IPS-11a (cell line): ENCODE results near the gene KLF18.
"Not testable (repeated sequence)": the region's sequence is repeated elsewhere in the genome, so short reads cannot be mapped to it uniquely, and the experiment has no call there.

Source experiments
- H3K4me3 ChIP-seq: one replicate; pipeline ENCODE4 v1.5.1; 2013; ENCODE audit warnings: low read depth, low read length, control low read depth

KLF18 gene

DNA sequence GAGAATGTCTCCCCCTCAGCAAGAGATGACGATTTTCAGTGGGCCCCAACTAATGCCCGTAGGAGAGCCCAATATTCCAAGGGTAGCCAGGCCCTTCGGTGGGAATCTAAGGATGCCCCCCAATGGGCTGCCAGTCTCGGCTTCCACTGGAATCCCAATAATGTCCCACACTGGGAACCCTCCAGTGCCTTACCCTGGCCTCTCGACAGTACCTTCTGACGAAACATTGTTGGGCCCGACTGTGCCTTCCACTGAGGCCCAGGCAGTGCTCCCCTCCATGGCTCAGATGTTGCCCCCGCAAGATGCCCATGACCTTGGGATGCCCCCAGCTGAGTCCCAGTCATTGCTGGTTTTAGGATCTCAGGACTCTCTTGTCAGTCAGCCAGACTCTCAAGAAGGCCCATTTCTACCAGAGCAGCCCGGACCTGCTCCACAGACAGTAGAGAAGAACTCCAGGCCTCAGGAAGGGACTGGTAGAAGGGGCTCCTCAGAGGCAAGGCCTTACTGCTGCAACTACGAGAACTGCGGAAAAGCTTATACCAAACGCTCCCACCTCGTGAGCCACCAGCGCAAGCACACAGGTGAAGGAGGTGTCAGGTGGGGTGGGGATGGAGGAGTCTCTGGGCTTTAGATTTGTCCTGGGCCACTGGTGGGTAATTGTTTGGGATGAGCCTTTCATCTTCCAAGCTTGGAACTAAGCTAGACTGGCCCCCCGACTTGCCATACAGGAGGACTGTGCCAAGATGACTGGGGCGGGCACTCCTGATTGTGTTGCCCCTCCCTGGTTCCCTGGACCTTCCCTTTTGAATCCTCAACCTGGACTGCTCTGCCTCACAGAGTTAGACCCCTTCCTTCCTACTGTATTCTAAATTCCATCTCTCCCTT lies 11.6 kb downstream of the KLF18 start:
- no peak overlapping the region for H3K4me3 ChIP-seq

DNA sequence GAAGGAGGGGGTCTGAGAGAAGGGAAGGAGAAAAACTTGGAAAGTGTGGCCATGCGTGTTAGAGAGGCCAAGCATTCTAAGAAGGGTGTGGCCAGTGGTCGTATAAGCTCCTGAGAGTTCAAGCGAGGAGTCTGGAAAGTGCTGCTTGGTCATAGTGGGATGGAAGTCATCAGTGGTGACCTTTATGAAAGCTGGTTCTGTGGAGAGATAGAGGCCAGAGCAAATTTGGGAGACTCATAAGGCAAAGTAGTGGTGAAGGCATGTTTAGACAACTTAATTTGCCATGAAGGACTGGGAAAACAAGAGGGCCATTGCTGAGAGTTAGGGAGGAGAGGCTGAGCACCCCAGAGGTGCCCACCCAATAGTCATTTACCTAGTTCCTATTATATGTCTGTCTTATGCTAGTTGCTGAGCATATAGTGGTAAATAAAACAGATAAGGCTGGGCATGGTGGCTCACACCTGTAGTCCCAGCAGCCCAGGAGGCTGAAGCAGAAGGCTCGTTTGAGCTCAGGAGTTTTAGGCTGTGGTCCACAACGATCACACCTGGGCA lies 21.0 kb downstream of the KLF18 start:
- H3K4me3 ChIP-seq: no peak overlapping the region

DNA sequence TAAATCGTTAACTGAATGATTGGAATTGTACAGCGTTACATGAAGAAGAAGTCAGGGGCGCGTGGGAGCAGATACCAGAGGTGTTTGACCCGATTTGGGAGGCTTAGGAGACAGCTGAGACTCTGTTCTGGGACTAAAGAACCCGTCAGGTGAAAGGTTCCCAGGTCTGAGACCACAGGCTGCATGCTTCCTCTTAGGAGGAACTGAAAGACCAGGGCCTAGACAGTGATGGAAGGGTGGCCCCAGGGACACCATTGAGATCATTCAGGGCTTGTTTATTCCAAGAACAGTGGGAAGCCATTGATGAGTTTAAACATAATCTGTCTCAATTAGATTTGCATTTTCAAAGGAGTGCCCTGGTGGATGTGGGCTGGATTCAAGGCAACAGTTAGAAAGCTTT lies 21.9 kb downstream of the KLF18 start:
- no peak overlapping the region for H3K4me3 ChIP-seq

- H3K4me3 ChIP-seq: no peak within 1 kb of the TSS
Measured at GRCh38 chr1:44118682-44119081, 22.7 kb downstream of the KLF18 start, which contains the start of gene KLF17. TSS of gene KLF17 (plus strand) at chr1:44118821. CDS start at chr1:44118908, 87 bp downstream.

DNA sequence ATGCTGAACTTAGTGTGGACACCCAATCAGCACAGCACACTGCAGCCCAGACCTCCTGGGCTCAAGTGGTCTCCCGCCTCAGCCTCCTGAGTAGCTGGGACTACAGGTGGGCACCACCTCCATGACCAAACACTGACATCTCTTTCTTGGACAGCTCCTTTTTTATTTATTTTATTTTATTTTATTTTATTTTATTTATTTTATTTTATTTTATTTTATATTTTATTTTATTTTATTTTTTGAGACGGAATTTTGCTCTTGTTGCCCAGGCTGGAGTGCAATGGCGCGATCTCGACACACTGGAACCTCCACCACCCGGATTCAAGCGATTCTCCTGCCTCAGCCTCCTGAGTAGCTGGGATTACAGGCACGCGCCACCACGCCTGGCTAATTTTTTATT lies 24.2 kb downstream of the KLF18 start:
- H3K4me3 ChIP-seq: not testable (repeated sequence)

DNA sequence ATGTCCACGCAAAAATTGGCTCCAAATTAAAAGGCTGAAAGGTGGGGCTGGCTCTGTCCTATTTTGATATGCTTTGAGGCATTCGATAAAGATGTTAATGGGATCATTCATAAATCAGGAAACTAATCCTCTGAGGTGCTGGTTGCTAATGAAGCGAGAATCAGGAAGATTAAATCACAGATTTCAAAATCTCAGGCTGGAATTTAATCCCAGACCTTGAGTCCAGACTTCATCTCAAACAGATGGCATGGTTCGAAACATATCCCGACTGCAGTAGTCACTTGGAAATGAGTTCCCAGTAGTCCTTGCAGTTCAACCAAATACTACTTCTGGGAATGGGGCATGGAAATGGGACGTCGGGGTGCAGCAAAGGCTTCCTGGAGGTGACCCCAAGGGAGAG lies 27.3 kb downstream of the KLF18 start:
- H3K4me3 ChIP-seq: no peak overlapping the region

- no peak overlapping the region for H3K4me3 ChIP-seq
Measured at GRCh38 chr1:44113095-44113609, 28.3 kb downstream of the KLF18 start.

DNA sequence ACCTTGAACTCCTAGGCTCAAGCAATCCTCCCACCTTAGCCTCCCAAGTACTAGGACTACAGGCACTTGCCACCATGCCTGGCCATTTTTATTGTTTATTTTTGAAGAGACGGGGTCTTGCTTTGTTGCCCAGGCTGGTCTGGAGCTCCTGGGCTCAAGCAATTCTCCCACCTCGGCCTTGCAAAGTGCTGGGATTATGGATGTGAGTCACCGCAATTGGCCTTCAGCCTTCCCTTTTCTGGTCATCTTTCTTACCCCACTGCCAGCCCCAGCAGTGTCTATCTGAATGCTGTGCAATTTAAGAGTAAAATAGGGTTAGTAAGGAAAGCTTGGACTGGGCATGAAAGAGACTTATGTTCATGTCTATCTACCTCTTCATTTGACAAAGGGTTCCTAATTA lies 28.9 kb downstream of the KLF18 start:
- no peak overlapping the region for H3K4me3 ChIP-seq

- no peak overlapping the region for H3K4me3 ChIP-seq
Measured at GRCh38 chr1:44111861-44112260, 29.6 kb downstream of the KLF18 start.

DNA sequence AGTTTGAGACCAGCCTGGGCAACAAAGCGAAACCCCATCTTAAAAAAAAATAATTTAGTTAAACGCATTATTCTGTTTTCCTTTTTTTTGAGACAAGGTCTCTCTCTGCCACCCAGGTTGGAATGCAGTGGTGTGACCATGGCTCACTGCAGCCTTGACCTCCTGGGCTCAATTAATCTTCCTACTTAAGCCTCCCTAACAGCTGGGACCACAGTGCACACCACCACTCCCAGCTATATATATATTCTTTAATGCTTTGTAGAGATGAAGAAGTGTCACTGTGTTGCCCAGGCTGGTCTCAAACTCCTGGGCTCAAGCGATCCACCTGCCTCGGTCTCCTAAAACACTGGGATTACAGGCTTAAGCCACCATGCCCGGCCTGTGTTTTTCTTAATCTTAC lies 30.5 kb downstream of the KLF18 start:
- no peak overlapping the region for H3K4me3 ChIP-seq

- no peak overlapping the region for H3K4me3 ChIP-seq
Measured at GRCh38 chr1:44108971-44109370, 32.5 kb downstream of the KLF18 start.

GRCh38 chr1:44108241-44108640 lies 33.2 kb downstream of the KLF18 start:
- H3K4me3 ChIP-seq: no peak overlapping the region

DNA sequence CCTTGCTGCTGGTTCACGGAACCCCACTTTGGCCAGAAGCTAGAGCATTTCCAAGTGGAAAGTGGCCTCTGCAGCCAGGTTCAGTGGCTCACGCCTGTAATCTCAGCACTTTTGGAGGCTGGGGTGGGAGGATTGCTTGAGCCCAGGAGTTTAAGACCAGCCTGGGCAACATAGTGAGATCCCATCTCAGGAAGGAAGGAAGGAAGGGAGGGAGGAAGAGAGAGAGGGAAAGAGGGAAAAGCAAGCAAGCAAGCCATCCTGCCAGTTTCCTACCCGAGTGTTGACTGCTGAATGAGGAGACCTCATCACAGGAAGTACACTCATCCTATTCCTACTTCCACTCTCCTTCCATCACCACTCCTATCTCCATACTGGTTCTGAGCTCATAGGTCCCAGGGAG lies 35.6 kb downstream of the KLF18 start:
- H3K4me3 ChIP-seq: no peak overlapping the region

DNA sequence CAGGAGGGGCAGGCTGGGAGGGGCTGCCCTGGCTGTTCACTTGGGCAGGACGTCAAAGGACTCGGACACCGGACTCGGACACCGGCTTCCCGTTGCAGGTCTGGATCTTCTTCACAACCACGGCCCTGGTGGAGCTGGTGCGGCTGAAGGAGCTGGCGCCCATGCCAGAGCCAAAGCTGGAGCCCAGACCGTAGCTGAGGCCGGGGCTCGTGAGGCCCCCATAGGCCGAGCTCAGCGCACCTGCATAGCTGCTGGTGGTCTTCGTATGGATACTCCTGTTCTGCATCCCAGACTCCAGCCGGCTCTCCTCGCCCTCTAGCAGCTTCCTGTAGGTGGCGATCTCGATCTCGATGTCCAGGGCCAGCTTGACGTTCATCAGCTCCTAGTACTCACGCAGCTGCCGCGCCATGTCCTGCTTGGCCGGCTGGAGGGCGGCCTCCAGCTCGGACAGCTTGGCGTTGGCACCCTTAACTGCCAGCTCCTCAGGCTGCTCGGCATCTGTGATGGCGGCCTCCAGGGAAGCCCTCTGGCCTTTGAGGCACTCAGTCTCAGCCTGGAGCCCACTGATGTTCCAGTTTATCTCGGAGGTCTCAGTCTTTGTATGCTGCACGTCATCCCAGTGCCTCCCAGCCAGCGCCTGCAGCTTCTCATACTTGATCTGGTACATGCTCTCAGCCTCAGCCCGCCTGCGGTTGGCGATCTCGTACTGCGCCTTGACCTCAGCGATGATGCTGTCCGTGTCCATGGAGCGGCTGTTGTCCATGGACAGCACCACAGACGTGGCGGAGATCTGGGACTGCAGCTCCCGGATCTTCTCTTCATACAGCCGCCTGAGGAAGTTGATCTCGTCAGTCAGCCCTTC lies 37.9 kb downstream of the KLF18 start:
- no peak overlapping the region for H3K4me3 ChIP-seq

- no peak overlapping the region for H3K4me3 ChIP-seq
Measured at GRCh38 chr1:44101328-44101727, 40.1 kb downstream of the KLF18 start.

GRCh38 chr1:44100183-44100868 lies 41.1 kb downstream of the KLF18 start:
- H3K4me3 ChIP-seq: no peak overlapping the region

GRCh38 chr1:44094047-44094446 lies 47.4 kb downstream of the KLF18 start:
- no peak overlapping the region for H3K4me3 ChIP-seq

DNA sequence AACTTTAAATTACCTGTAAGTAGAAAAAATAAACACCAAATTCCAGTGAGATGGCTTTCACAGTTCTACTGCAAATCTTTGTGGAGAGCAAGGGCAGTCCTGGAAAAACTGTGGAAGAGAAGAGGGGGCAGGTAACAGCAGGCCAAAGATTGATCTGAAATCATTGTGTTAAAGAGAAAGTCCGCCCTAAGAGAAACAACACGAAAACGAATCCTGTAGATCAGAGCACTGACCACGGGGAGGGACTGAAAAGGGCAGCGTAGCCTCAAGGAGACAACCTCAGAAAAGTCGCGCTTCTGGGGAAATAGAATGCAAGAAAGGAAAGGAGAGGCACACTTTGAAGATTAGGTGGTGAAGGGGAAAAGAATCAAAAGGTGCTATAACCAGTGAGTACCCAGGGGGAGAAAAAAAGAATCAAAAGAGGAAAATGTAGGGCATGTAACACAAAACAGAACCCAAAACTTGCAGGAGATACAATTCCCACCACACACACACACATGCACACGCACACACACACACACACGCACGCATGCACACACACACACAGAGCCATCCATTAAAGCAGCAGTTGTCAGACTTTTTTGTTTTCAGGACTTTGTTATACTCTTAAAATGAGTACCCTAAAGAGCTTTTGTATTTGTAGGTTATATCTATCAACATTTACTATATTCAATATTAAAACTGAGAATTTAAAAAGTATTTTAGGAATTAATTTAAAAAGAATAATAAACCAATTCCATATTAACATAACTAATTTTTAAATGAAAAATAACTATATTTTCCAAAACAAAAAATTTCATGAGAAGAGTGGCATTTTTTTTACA lies 50.8 kb downstream of the KLF18 start:
- H3K4me3 ChIP-seq: no peak overlapping the region

GRCh38 chr1:44089371-44090048 lies 51.9 kb downstream of the KLF18 start:
- no peak overlapping the region for H3K4me3 ChIP-seq
